Neural progenitor cell (in vitro differentiated cells): ENCODE results near the gene ALDH8A1. TPM values are rescaled to one million over a fixed set of nuclear protein-coding genes. Genes with fewer than 3 reads are reported as not detected.
"Not testable (repeated sequence)": the region's sequence is repeated elsewhere in the genome, so short reads cannot be mapped to it uniquely, and the experiment has no call there.

Source experiments
- DNase-seq: peaks from one replicate; pipeline ENCODE4 v3.0.0-alpha.2; 2016; ENCODE audit warnings: low spot score
- H2AFZ ChIP-seq: fragments of 200-600 bp; sonication (generic); replicated peaks from 2 replicates; pipeline ENCODE4 v1.6.1; 2016; ENCODE audit warnings: antibody characterized with exemption
- H3F3A ChIP-seq: fragments of 200-600 bp; sonication (generic); 2 replicates; pipeline ENCODE4 v1.6.1; 2016; ENCODE audit warnings: antibody characterized with exemption, low read depth
- H3K27ac ChIP-seq: fragments of 200-600 bp; sonication (generic); 2 replicates; pipeline ENCODE4 v1.5.1; 2016; ENCODE audit warnings: mild to moderate bottlenecking
- H3K27me3 ChIP-seq: fragments of 200-600 bp; sonication (generic); 2 replicates; pipeline ENCODE4 v1.6.1; 2016; ENCODE audit warnings: mild to moderate bottlenecking, moderate library complexity
- H3K36me3 ChIP-seq: fragments of 200-600 bp; sonication (generic); 2 replicates; pipeline ENCODE4 v1.5.1; 2016
- H3K4me1 ChIP-seq: fragments of 200-600 bp; sonication (generic); 2 replicates; pipeline ENCODE4 v1.6.1; 2016; ENCODE audit warnings: mixed run types
- H3K4me2 ChIP-seq: fragments of 200-600 bp; sonication (generic); 2 replicates; pipeline ENCODE4 v1.6.1; 2016
- H3K4me3 ChIP-seq: fragments of 200-600 bp; sonication (generic); 2 replicates; pipeline ENCODE4 v1.5.1; 2016
- H3K79me2 ChIP-seq: fragments of 200-600 bp; sonication (generic); 2 replicates; pipeline ENCODE4 v1.6.1; 2016; ENCODE audit warnings: low read depth
- H3K9ac ChIP-seq: fragments of 200-600 bp; sonication (generic); 2 replicates; pipeline ENCODE4 v1.6.1; 2016
- H3K9me3 ChIP-seq: fragments of 200-600 bp; sonication (generic); 2 replicates; pipeline ENCODE4 v1.5.1; 2016; ENCODE audit warnings: low read depth
- H4K20me1 ChIP-seq: fragments of 200-600 bp; sonication (generic); 2 replicates; pipeline ENCODE4 v1.6.1; 2016; ENCODE audit warnings: low read depth
- H3K27ac Mint-ChIP-seq: 3 replicates; pipeline ENCODE4 v1.8.0; 2021; ENCODE audit warnings: mixed read lengths
- H3K27me3 Mint-ChIP-seq: 2 replicates; pipeline ENCODE4 v1.8.0; 2022; ENCODE audit warnings: low read depth, mild to moderate bottlenecking, inconsistent platforms, moderate library complexity, mixed read lengths; ENCODE audit not compliant: insufficient read depth
- H3K36me3 Mint-ChIP-seq: 3 replicates; pipeline ENCODE4 v1.8.0; 2021; ENCODE audit warnings: mixed read lengths
- H3K4me1 Mint-ChIP-seq: 3 replicates; pipeline ENCODE4 v1.8.0; 2021; ENCODE audit warnings: mixed read lengths
- H3K4me3 Mint-ChIP-seq: 3 replicates; pipeline ENCODE4 v1.8.0; 2021; ENCODE audit warnings: mild to moderate bottlenecking, moderate library complexity, mixed read lengths
- H3K9me3 Mint-ChIP-seq: 3 replicates; pipeline ENCODE4 v1.8.0; 2020; ENCODE audit warnings: mixed read lengths
- CTCF ChIP-seq: fragments of 200-600 bp; sonication (generic); IDR thresholded peaks from 2 replicates; pipeline ENCODE4 v1.5.1; 2017; ENCODE audit warnings: antibody characterized with exemption, mild to moderate bottlenecking
- EZH2 ChIP-seq: fragments of 200-600 bp; sonication (generic); IDR thresholded peaks from 2 replicates; pipeline ENCODE4 v1.6.1; 2017; ENCODE audit warnings: antibody characterized with exemption, mild to moderate bottlenecking, moderate library complexity
- EZH2phosphoT487 ChIP-seq: fragments of 200-600 bp; sonication (generic); IDR thresholded peaks from 2 replicates; pipeline ENCODE4 v1.6.1; 2017; ENCODE audit warnings: antibody characterized with exemption
- total RNA-seq: library from RNA; depleted of rRNA; stranded (reverse); fragments of >200 nt; gene quantifications from 2 replicates; pipeline ENCODE4 v1.2.3, GENCODE V29; 2015; ENCODE audit warnings: low replicate concordance

The ALDH8A1 gene
- total RNA-seq, 1 donor from 2014 or later = not detected

- H3K4me1 ChIP-seq = no peaks in the 10 kb centered on the region
- H4K20me1 ChIP-seq = no peaks in the 10 kb centered on the region
- H3K4me3 Mint-ChIP-seq = no peak overlapping the region
- no peak overlapping the region for H3K4me2 ChIP-seq
- H3K9me3 Mint-ChIP-seq = peaks cover 3% of the 10 kb centered on the region
- no peaks in the 10 kb centered on the region for H3K79me2 ChIP-seq
- peaks cover 5% of the 10 kb centered on the region for H3F3A ChIP-seq
- no peak overlapping the region for H2AFZ ChIP-seq
- H3K27ac ChIP-seq = no peak overlapping the region
- H3K9me3 ChIP-seq = no peaks in the 10 kb centered on the region
- no peak overlapping the region for H3K27ac Mint-ChIP-seq
- H3K36me3 ChIP-seq = no peaks in the 10 kb centered on the region
- H3K4me1 Mint-ChIP-seq = no peaks in the 10 kb centered on the region
- DNase-seq = no peak
- no peak overlapping the region for H3K4me3 ChIP-seq
- H3K27me3 ChIP-seq = no peaks in the 10 kb centered on the region
- TF ChIP-seq EZH2 = no peak
- TF ChIP-seq CTCF = no peak
- TF ChIP-seq EZH2phosphoT487 = no peak
- no peaks in the 10 kb centered on the region for H3K36me3 Mint-ChIP-seq
- peaks cover 8% of the 10 kb centered on the region for H3K27me3 Mint-ChIP-seq
- no peak overlapping the region for H3K9ac ChIP-seq
These were observed 47.6 kb downstream of the ALDH8A1 start for GRCh38 chr6:134902074-134902861.

DNA sequence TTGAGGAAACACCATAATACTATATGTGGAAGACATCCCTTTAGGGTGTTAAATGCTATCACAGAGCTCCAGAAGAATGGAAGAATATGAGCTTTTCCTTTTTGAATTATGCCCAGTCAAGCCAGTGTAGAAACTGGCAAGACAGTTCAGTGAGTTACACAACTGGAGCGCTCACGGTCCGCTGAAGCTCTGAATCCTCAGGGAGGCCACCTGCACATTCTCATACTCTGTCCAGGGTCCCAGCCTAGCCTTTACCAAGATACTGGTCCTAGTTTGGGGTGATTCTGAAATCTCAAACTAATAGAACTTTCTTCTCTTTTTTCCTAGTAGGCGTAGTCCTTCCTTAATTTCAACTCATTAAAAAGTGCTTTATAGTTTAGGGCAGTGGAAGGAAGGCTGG, 51.3 kb downstream of the ALDH8A1 start:
- Histone ChIP-seq H3K4me2 (no peak overlapping the region), H3K79me2 (no peaks in the 10 kb centered on the region)
- no peaks in the 10 kb centered on the region for H3K9me3 Mint-ChIP-seq

GRCh38 chr6:134898166-134898565, 51.7 kb downstream of the ALDH8A1 start:
- not testable (repeated sequence) for H3K9me3 Mint-ChIP-seq, H3K4me1 ChIP-seq, H3K36me3 ChIP-seq, DNase-seq, H3K9me3 ChIP-seq, H3F3A ChIP-seq, H3K27ac Mint-ChIP-seq, H4K20me1 ChIP-seq, H3K9ac ChIP-seq, H3K4me2 ChIP-seq, H3K4me3 ChIP-seq, H3K27ac ChIP-seq, H3K27me3 ChIP-seq, H3K4me1 Mint-ChIP-seq, H3K27me3 Mint-ChIP-seq, H3K4me3 Mint-ChIP-seq, H2AFZ ChIP-seq, H3K79me2 ChIP-seq, H3K36me3 Mint-ChIP-seq

More for the DNA sequence above, 51.3 kb downstream of the ALDH8A1 start:
- H3K9me3 ChIP-seq = no peaks in the 10 kb centered on the region
- TF ChIP-seq EZH2phosphoT487 (no peak), EZH2 (no peak), CTCF (no peak)
- no peak overlapping the region for H3K4me3 Mint-ChIP-seq
- no peak overlapping the region for H3K4me3 ChIP-seq
- no peak overlapping the region for H3K27ac ChIP-seq
- no peak overlapping the region for H2AFZ ChIP-seq
- no peaks in the 10 kb centered on the region for H3K36me3 ChIP-seq
- DNase-seq = no peak
- H3K27me3 Mint-ChIP-seq = peaks cover 3% of the 10 kb centered on the region
- no peak overlapping the region for H3K9ac ChIP-seq
- H4K20me1 ChIP-seq = no peaks in the 10 kb centered on the region
- no peaks in the 10 kb centered on the region for H3K4me1 ChIP-seq
- H3K27ac Mint-ChIP-seq = no peak overlapping the region
- H3K36me3 Mint-ChIP-seq = no peaks in the 10 kb centered on the region
- H3K4me1 Mint-ChIP-seq = peaks cover 8% of the 10 kb centered on the region
- no peaks in the 10 kb centered on the region for H3F3A ChIP-seq
- H3K27me3 ChIP-seq = no peaks in the 10 kb centered on the region

GRCh38 chr6:134896910-134897309, 53.0 kb downstream of the ALDH8A1 start:
- no peaks in the 10 kb centered on the region for H3K36me3 Mint-ChIP-seq
- Histone ChIP-seq H3K4me2 (no peak overlapping the region), H3K27me3 (no peaks in the 10 kb centered on the region), H2AFZ (no peak overlapping the region), H3K4me1 (no peaks in the 10 kb centered on the region), H3K9ac (no peak overlapping the region), H3K27ac (no peak overlapping the region), H3K36me3 (no peaks in the 10 kb centered on the region), H3K79me2 (no peaks in the 10 kb centered on the region), H3F3A (no peaks in the 10 kb centered on the region), H3K9me3 (no peaks in the 10 kb centered on the region), H3K4me3 (no peak overlapping the region), H4K20me1 (no peaks in the 10 kb centered on the region)
- no peak overlapping the region for H3K4me3 Mint-ChIP-seq
- peaks cover 3% of the 10 kb centered on the region for H3K27me3 Mint-ChIP-seq
- peaks cover 8% of the 10 kb centered on the region for H3K4me1 Mint-ChIP-seq
- no peak for DNase-seq
- H3K27ac Mint-ChIP-seq = no peak overlapping the region
- peaks cover 2% of the 10 kb centered on the region for H3K9me3 Mint-ChIP-seq
- TF ChIP-seq EZH2phosphoT487 = no peak
